Body of pancreas (tissue), 4 donors: ENCODE measurements around the gene RAD51B. TPM values are rescaled to one million over a fixed set of nuclear protein-coding genes. Genes with fewer than 3 reads are reported as not detected.
A peak's percentile ranks its signal among the peaks of the same experiment; 100 is the strongest.

ENCODE experiments used
- ATAC-seq: fragments of 150-250 bp; one replicate; pipeline ENCODE4 v1.9.1; 2016
- DNase-seq, 4 donors: peaks; one replicate each; pipeline ENCODE4 v3.0.0-alpha.2; 2019
- H3K27ac ChIP-seq, 4 donors: fragments of 200-600 bp; sonication (generic); 1 replicate in 3 of 4; 2 replicates in 1 of 4; pipeline versions ENCODE4 v1.5.1 to v1.6.1; 2016 to 2019; ENCODE audit warnings: mild to moderate bottlenecking in 1 of 4, mixed read lengths in 1 of 4, moderate library complexity in 1 of 4
- H3K27me3 ChIP-seq, 2 donors: fragments of 200-600 bp; sonication (generic); one replicate each; pipeline ENCODE4 v1.6.0; 2016; ENCODE audit warnings: mild to moderate bottlenecking in 1 of 2
- H3K36me3 ChIP-seq, 2 donors: fragments of 200-600 bp; sonication (generic); replicated peaks in 1 of 2; 2 replicates each; pipeline ENCODE4 v1.5.1; 2016; ENCODE audit warnings: low read depth in 2 of 2; ENCODE audit not compliant: insufficient read depth in 1 of 2
- H3K4me1 ChIP-seq: fragments of 200-600 bp; sonication (generic); one replicate; pipeline ENCODE4 v1.6.0; 2016
- H3K4me3 ChIP-seq, 2 donors: fragments of 200-600 bp; sonication (generic); 1 replicate in 1 of 2; 2 replicates in 1 of 2; pipeline ENCODE4 v1.5.1; 2016 to 2019
- H3K9me3 ChIP-seq, 3 donors: fragments of 200-600 bp; sonication (generic); 1 replicate in 2 of 3; 2 replicates in 1 of 3; pipeline ENCODE4 v1.5.1; 2016
- CTCF ChIP-seq, 7 experiments: fragments of 450-650 bp in 4 of 7; fragments of 200-600 bp in 3 of 7; sonication (generic) in 3 of 7; IDR thresholded peaks; one replicate each; pipeline ENCODE4 v1.5.1; 2016 to 2019; ENCODE audit warnings: antibody characterized with exemption in 7 of 7
- POLR2A ChIP-seq, 3 donors: fragments of 450-650 bp; IDR thresholded peaks; one replicate each; pipeline ENCODE4 v1.6.1; 2016; ENCODE audit warnings: antibody characterized with exemption in 3 of 3, mild to moderate bottlenecking in 2 of 3
- WGBS, 2 donors: methylation state at CpG; one replicate each; pipeline ENCODE4 v1.1.5; 2017; 5-methylcytosine and 5-hydroxymethylcytosine counted together
- intact Hi-C: fragments of 100-400 bp; cut with DNase I; formaldehyde crosslinking; loops from one replicate; pipeline ENCODE4 v1.15.1; 2023
- total RNA-seq, 2 donors: library from RNA; depleted of rRNA; stranded (reverse); fragments of >200 nt; gene quantifications; one replicate each; pipeline ENCODE4 v1.1.0, GENCODE V29; 2016

RAD51B gene
- total RNA-seq, 2 donors from 2014 or later, result 12.2 to 29.6 TPM

- ATAC-seq, result no peak
- Histone ChIP-seq H3K36me3 (no peaks in the 10 kb centered on the region), H3K4me1 (peaks cover 11% of the 10 kb centered on the region), H3K4me3 (no peak overlapping the region), H3K27ac (no peak overlapping the region), H3K9me3 (no peaks in the 10 kb centered on the region), H3K27me3 (no peaks in the 10 kb centered on the region)
- no peak for TF ChIP-seq CTCF (IDR thresholded peaks at IDR 0.05)
- no peak for TF ChIP-seq POLR2A (IDR thresholded peaks at IDR 0.05)
- DNase-seq, result no peak
- intact Hi-C loops, result no loop called here
- 93 to 95% methylated on average over 4 of the region's 4 CpGs for WGBS, 2 donors
Observed at GRCh38 chr14:68109132-68109900, 289.7 kb downstream of the RAD51B start.

GRCh38 chr14:68111097-68111852 is 291.7 kb downstream of the RAD51B start:
- TF ChIP-seq POLR2A (IDR thresholded peaks at IDR 0.05) (no peak), CTCF (IDR thresholded peaks at IDR 0.05) (no peak)
- H3K4me1 ChIP-seq, result peaks cover 7% of the 10 kb centered on the region
- intact Hi-C loops, result no loop called here
- H3K27me3 ChIP-seq, result no peaks in the 10 kb centered on the region
- H3K4me3 ChIP-seq, result no peak overlapping the region
- ATAC-seq (no peak), DNase-seq (no peak)
- H3K27ac ChIP-seq, result no peak overlapping the region
- no peaks in the 10 kb centered on the region for H3K9me3 ChIP-seq
- 59 to 65% methylated on average over 5 of the region's 5 CpGs for WGBS, 2 donors
- H3K36me3 ChIP-seq, result no peaks in the 10 kb centered on the region

- H3K9me3 ChIP-seq, result no peaks in the 10 kb centered on the region
- peaks cover 7% of the 10 kb centered on the region for H3K4me1 ChIP-seq
- DNase-seq, result no peak
- no peak overlapping the region for H3K4me3 ChIP-seq
- no peaks in the 10 kb centered on the region for H3K27me3 ChIP-seq
- 93 to 97% methylated on average over 2 of the region's 2 CpGs for WGBS, 2 donors
- intact Hi-C loops, result no loop called here
- no peaks in the 10 kb centered on the region for H3K36me3 ChIP-seq
- H3K27ac ChIP-seq, result no peak overlapping the region
- TF ChIP-seq POLR2A (IDR thresholded peaks at IDR 0.05) (no peak), CTCF (IDR thresholded peaks at IDR 0.05) (no peak)
- no peak for ATAC-seq
Observed at GRCh38 chr14:68111853-68112270, 292.3 kb downstream of the RAD51B start.

- Histone ChIP-seq H3K9me3 (no peaks in the 10 kb centered on the region), H3K4me3 (no peak overlapping the region), H3K36me3 (no peaks in the 10 kb centered on the region), H3K27me3 (no peaks in the 10 kb centered on the region), H3K4me1 (peaks cover 7% of the 10 kb centered on the region), H3K27ac (no peak overlapping the region)
- DNase-seq (peak in 1 of 4 donors; percentile 15), ATAC-seq (no peak)
- WGBS, 2 donors, result 96 to 100% methylated on average over 1 of the region's 1 CpG
- TF ChIP-seq POLR2A (IDR thresholded peaks at IDR 0.05) (no peak), CTCF (IDR thresholded peaks at IDR 0.05) (no peak)
- intact Hi-C loops, result no loop called here
Observed at GRCh38 chr14:68112442-68112841, 292.9 kb downstream of the RAD51B start.
